GM19463 (cell line): ENCODE data around the gene ANK2.

ENCODE experiments used
- ATAC-seq: cut with Tn5 transposase; IDR thresholded peaks from one replicate; pipeline ENCODE4 v1.9.1; 2021; ENCODE audit warnings: mild to moderate bottlenecking, moderate library complexity; ENCODE audit not compliant: unreplicated experiment

The ANK2 gene

GRCh38 chr4:113090954-113091353 is 41.5 kb downstream of the ANK2 start:
- no peak for ATAC-seq

DNA sequence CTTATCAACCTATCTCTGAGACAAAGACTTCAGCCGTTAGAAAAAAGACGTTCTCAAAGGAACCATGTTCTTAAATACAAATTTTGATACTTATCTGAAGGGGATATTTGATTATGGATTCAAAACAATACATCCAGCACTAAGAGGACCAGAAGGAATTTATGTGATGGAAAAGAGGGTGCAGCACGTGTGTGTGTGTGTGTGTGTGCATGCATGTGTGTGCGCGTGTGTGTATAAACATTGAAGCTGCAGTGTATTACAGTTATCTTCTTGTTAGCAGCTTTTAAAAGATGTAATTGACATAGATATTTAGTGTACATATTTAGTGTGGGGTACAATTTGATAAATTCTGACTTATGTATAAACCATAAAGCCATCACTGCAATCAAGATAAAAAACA is 44.9 kb downstream of the ANK2 start:
- ATAC-seq, result no peak

GRCh38 chr4:113094802-113095201 is 45.3 kb downstream of the ANK2 start:
- no peak for ATAC-seq

GRCh38 chr4:113101669-113102068 is 52.2 kb downstream of the ANK2 start:
- ATAC-seq, result no peak

- ATAC-seq, result no peak
Observed at GRCh38 chr4:113103556-113103955, 54.1 kb downstream of the ANK2 start.

GRCh38 chr4:113106108-113106507 is 56.7 kb downstream of the ANK2 start:
- no peak for ATAC-seq

GRCh38 chr4:113109106-113109718 is 59.8 kb downstream of the ANK2 start:
- no peak for ATAC-seq

- no peak for ATAC-seq
Observed at GRCh38 chr4:113112338-113112978, 63.0 kb downstream of the ANK2 start.

DNA sequence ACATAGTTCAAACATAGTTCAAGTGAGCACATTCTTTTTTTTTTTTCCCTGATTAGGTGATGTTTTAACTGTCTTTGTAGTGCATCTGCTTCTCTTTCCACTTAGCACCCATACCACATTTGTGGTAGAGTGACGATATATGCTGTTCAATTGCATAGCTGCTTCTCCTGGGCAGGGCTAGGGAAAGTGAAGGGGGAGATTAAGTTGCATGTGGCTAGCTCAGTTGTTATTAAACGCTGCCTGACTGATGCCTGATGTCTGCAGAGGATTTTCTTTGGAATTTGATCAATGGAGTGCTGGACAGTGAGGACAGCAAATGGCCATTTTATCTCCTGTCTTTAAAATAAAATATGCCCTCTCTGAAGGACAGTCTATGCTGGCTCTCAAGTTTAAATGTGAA is 63.7 kb downstream of the ANK2 start:
- no peak for ATAC-seq

DNA sequence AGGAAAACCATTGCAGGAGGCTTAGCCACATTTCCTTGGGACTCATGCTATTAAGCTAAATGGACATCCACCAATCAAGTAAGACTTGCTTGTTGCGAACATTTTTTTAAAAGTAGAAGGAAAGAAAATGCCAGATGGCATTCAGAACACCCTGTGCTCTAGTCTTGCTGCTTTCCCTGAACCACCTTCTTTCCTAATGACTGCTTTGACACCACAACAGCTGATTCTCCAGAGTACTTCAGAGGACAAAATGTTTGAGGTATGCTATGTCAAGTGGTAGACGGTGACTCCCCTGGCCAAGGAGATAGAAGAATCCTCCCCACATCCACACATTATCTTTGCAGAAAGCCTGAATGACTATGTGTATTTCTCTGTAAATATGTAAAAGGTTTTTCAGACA is 65.4 kb downstream of the ANK2 start:
- no peak for ATAC-seq

GRCh38 chr4:113116414-113117357 is 67.2 kb downstream of the ANK2 start:
- ATAC-seq, result no peak

- no peak for ATAC-seq
Observed at GRCh38 chr4:113117358-113117702, 67.9 kb downstream of the ANK2 start.

DNA sequence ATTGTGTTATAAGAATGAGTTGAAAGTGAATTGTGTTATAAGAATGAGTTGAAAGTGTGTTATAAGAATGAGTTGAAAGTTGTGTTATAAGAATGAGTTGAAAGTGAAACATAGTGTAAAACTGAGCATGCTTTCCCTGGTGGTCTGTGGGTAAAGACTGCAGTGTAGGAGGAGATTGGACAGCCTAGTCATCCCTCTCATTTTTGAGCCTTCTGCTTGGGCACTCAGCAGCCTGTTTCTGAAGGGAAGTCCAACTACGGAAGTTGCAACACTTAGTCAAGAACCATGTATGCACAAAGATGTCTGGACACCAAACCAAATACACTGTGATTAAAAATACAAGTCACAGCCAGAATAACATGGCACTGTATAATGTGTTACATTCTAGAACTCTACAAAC is 72.6 kb downstream of the ANK2 start:
- no peak for ATAC-seq

GRCh38 chr4:113125418-113125817 is 76.0 kb downstream of the ANK2 start:
- no peak for ATAC-seq

DNA sequence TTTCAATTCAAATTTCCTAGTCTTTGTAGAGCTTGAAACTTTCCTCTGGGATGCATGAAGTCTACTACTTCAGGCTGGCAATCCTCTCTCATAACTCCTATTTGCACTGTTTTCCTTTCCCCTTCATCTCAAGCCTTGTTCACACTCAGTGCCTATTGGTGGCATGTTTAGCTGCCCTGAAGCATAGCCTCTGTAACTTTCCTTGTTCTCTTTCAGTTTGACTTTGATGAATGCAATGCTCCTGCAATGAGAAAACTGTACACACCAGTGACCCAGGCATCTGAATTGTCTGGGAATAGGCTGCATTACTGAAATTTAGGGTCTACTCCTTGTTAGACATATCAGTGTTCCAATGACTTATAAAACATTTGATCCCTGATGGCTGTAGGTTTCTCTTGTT is 81.7 kb downstream of the ANK2 start:
- ATAC-seq, result no peak

DNA sequence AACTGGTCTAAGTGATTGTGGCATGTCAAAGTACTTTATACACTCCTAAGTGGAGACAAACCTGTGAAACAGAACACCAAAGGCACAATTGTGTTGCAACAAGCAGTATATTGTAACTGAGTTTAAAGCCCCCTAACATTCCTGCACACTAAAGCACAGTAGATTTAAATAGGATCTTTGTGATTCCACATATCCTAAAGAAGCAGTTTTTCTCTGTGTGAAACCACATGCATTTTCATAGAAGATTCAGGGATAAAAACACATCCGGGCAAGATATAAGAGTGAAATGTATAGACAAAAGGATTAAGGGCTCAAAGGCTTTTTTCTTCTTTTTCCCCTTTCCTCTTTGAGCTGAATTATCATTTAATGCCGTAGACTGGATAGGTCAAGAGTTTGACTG is 82.2 kb downstream of the ANK2 start:
- ATAC-seq, result no peak

DNA sequence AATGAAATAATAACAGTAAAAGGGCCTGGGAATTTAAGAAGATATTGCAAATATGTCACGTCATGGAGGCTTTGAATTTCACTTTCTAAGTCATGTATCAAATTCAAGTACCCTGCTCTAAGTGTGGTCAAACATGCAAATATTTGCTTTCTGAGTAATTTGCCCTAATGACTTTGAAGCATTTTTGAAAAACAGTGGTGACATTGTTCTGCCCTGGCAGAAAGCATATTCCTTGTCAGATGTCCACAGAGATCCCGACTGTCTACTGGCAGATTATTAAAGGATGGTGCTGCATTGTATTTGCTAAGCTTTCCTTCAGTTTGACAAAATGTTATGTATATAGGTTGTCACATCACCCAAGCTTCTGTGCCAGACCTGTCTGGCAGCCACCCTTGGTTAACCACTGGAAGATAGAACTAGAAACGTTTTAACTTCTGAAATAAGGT is 92.5 kb downstream of the ANK2 start:
- ATAC-seq, result peak; percentile 66

GRCh38 chr4:113142351-113142750 is 92.9 kb downstream of the ANK2 start:
- ATAC-seq, result no peak

- no peak for ATAC-seq
Observed at GRCh38 chr4:113144091-113144490, 94.6 kb downstream of the ANK2 start.

- ATAC-seq, result no peak
Observed at GRCh38 chr4:113145147-113145518, 95.7 kb downstream of the ANK2 start.

GRCh38 chr4:113145519-113146291 is 96.3 kb downstream of the ANK2 start:
- ATAC-seq, result no peak
